Memory B cell (primary cell): ENCODE results near the gene VCL.

ENCODE experiments used
- ATAC-seq: fragments of 150-1000 bp; cut with Tn5 transposase; 2 replicates; pipeline ENCODE4 v1.10.0; 2021; ENCODE audit warnings: low read depth, mild to moderate bottlenecking, moderate library complexity
- DNase-seq, 2 donors: peaks; one replicate each; pipeline ENCODE4 v3.0.0; 2022; ENCODE audit warnings: low spot score in 2 of 2
- H3K27ac Mint-ChIP-seq: one replicate; pipeline ENCODE4 v1.8.0; 2022; ENCODE audit warnings: mild to moderate bottlenecking, moderate library complexity, mixed read lengths
- H3K27me3 Mint-ChIP-seq: one replicate; pipeline ENCODE4 v1.8.0; 2022; ENCODE audit warnings: mixed read lengths
- H3K36me3 Mint-ChIP-seq: one replicate; pipeline ENCODE4 v1.8.0; 2022; ENCODE audit warnings: mild to moderate bottlenecking, mixed read lengths
- H3K4me1 Mint-ChIP-seq: one replicate; pipeline ENCODE4 v1.8.0; 2022; ENCODE audit warnings: mixed read lengths
- H3K4me3 Mint-ChIP-seq: one replicate; pipeline ENCODE4 v1.8.0; 2022; ENCODE audit warnings: mild to moderate bottlenecking, moderate library complexity, mixed read lengths
- H3K9me3 Mint-ChIP-seq: one replicate; pipeline ENCODE4 v1.8.0; 2022; ENCODE audit warnings: mixed read lengths

Gene VCL

GRCh38 chr10:73965890-73966768 is 31.8 kb upstream of the VCL start:
- Mint-ChIP-seq H3K27ac (no peak overlapping the region), H3K9me3 (no peaks in the 10 kb centered on the region)
- no peak for ATAC-seq

GRCh38 chr10:73967022-73967429 is 30.9 kb upstream of the VCL start:
- H3K4me1 Mint-ChIP-seq: no peaks in the 10 kb centered on the region
- no peak overlapping the region for H3K27ac Mint-ChIP-seq
- no peaks in the 10 kb centered on the region for H3K36me3 Mint-ChIP-seq
- ATAC-seq: no peak
- no peak overlapping the region for H3K4me3 Mint-ChIP-seq
- no peaks in the 10 kb centered on the region for H3K27me3 Mint-ChIP-seq
- H3K9me3 Mint-ChIP-seq: no peaks in the 10 kb centered on the region
- DNase-seq: no peak

More at GRCh38 chr10:73965890-73966768, 31.8 kb upstream of the VCL start:
- Mint-ChIP-seq H3K4me3 (no peak overlapping the region), H3K36me3 (no peaks in the 10 kb centered on the region), H3K4me1 (peaks cover 3% of the 10 kb centered on the region), H3K27me3 (no peaks in the 10 kb centered on the region)
- no peak for DNase-seq

- no peak overlapping the region for H3K27ac Mint-ChIP-seq
- DNase-seq (no peak), ATAC-seq (no peak)
- H3K36me3 Mint-ChIP-seq: no peaks in the 10 kb centered on the region
- no peaks in the 10 kb centered on the region for H3K4me1 Mint-ChIP-seq
- H3K27me3 Mint-ChIP-seq: no peaks in the 10 kb centered on the region
- no peaks in the 10 kb centered on the region for H3K9me3 Mint-ChIP-seq
- H3K4me3 Mint-ChIP-seq: no peak overlapping the region
Measured at GRCh38 chr10:73967544-73967943, 30.4 kb upstream of the VCL start.

- H3K27ac Mint-ChIP-seq: no peak overlapping the region
- H3K4me1 Mint-ChIP-seq: no peaks in the 10 kb centered on the region
- H3K27me3 Mint-ChIP-seq: no peaks in the 10 kb centered on the region
- H3K4me3 Mint-ChIP-seq: no peak overlapping the region
- DNase-seq (no peak), ATAC-seq (no peak)
- H3K36me3 Mint-ChIP-seq: no peaks in the 10 kb centered on the region
- H3K9me3 Mint-ChIP-seq: no peaks in the 10 kb centered on the region
Measured at GRCh38 chr10:73968098-73968521, 29.8 kb upstream of the VCL start.

- no peak overlapping the region for H3K27ac Mint-ChIP-seq
Measured at GRCh38 chr10:73969224-73969841, 28.6 kb upstream of the VCL start.

GRCh38 chr10:73970845-73971244 is 27.1 kb upstream of the VCL start:
- no peak for DNase-seq
- Mint-ChIP-seq H3K4me3 (no peak overlapping the region), H3K27me3 (no peaks in the 10 kb centered on the region), H3K9me3 (no peaks in the 10 kb centered on the region), H3K27ac (no peak overlapping the region), H3K36me3 (no peaks in the 10 kb centered on the region), H3K4me1 (peaks cover 7% of the 10 kb centered on the region)
- ATAC-seq: no peak

More at GRCh38 chr10:73969224-73969841, 28.6 kb upstream of the VCL start:
- Mint-ChIP-seq H3K4me1 (peaks cover 4% of the 10 kb centered on the region), H3K36me3 (no peaks in the 10 kb centered on the region), H3K27me3 (no peaks in the 10 kb centered on the region), H3K4me3 (no peak overlapping the region), H3K9me3 (no peaks in the 10 kb centered on the region)
- DNase-seq (no peak), ATAC-seq (no peak)

- Mint-ChIP-seq H3K4me1 (peaks cover 7% of the 10 kb centered on the region), H3K9me3 (no peaks in the 10 kb centered on the region), H3K27me3 (no peaks in the 10 kb centered on the region), H3K36me3 (no peaks in the 10 kb centered on the region), H3K4me3 (no peak overlapping the region), H3K27ac (no peak overlapping the region)
- no peak for ATAC-seq
- DNase-seq: no peak
Measured at GRCh38 chr10:73971636-73972354, 26.1 kb upstream of the VCL start.

- Mint-ChIP-seq H3K27me3 (no peaks in the 10 kb centered on the region), H3K9me3 (no peaks in the 10 kb centered on the region), H3K27ac (no peak overlapping the region), H3K36me3 (no peaks in the 10 kb centered on the region), H3K4me1 (peaks cover 11% of the 10 kb centered on the region), H3K4me3 (no peak overlapping the region)
- DNase-seq (no peak), ATAC-seq (no peak)
Measured at GRCh38 chr10:73973427-73973826, 24.5 kb upstream of the VCL start.

- H3K9me3 Mint-ChIP-seq: no peaks in the 10 kb centered on the region
- H3K27ac Mint-ChIP-seq: no peak overlapping the region
- H3K27me3 Mint-ChIP-seq: no peaks in the 10 kb centered on the region
- H3K4me1 Mint-ChIP-seq: peaks cover 16% of the 10 kb centered on the region
- H3K36me3 Mint-ChIP-seq: no peaks in the 10 kb centered on the region
- H3K4me3 Mint-ChIP-seq: peak overlapping the region; percentile 7
- no peak for ATAC-seq
- no peak for DNase-seq
Measured at GRCh38 chr10:73974309-73974946, 23.5 kb upstream of the VCL start.

GRCh38 chr10:73975388-73975787 is 22.5 kb upstream of the VCL start:
- no peak for ATAC-seq
- H3K27me3 Mint-ChIP-seq: no peaks in the 10 kb centered on the region
- no peak overlapping the region for H3K27ac Mint-ChIP-seq
- H3K4me3 Mint-ChIP-seq: no peak overlapping the region
- H3K9me3 Mint-ChIP-seq: no peaks in the 10 kb centered on the region
- peaks cover 23% of the 10 kb centered on the region for H3K4me1 Mint-ChIP-seq
- no peaks in the 10 kb centered on the region for H3K36me3 Mint-ChIP-seq
- no peak for DNase-seq

GRCh38 chr10:73979141-73979808 is 18.6 kb upstream of the VCL start:
- H3K4me3 Mint-ChIP-seq: peak overlapping the region; percentile 34
- no peaks in the 10 kb centered on the region for H3K9me3 Mint-ChIP-seq
- DNase-seq (no peak), ATAC-seq (peak; percentile 52)
- H3K27ac Mint-ChIP-seq: peak overlapping the region; percentile 47
- H3K27me3 Mint-ChIP-seq: no peaks in the 10 kb centered on the region
- H3K36me3 Mint-ChIP-seq: no peaks in the 10 kb centered on the region
- peaks cover 30% of the 10 kb centered on the region for H3K4me1 Mint-ChIP-seq

- H3K27ac Mint-ChIP-seq: peak overlapping the region; percentile 71
- no peaks in the 10 kb centered on the region for H3K9me3 Mint-ChIP-seq
- H3K27me3 Mint-ChIP-seq: no peaks in the 10 kb centered on the region
- H3K36me3 Mint-ChIP-seq: no peaks in the 10 kb centered on the region
- ATAC-seq (no peak), DNase-seq (no peak)
- H3K4me1 Mint-ChIP-seq: peaks cover 26% of the 10 kb centered on the region
- no peak overlapping the region for H3K4me3 Mint-ChIP-seq
Measured at GRCh38 chr10:73979809-73980433, 18.0 kb upstream of the VCL start.

- Mint-ChIP-seq H3K9me3 (no peaks in the 10 kb centered on the region), H3K27me3 (no peaks in the 10 kb centered on the region), H3K4me3 (no peak overlapping the region), H3K27ac (peak overlapping the region; percentile 77), H3K4me1 (peaks cover 26% of the 10 kb centered on the region), H3K36me3 (no peaks in the 10 kb centered on the region)
- ATAC-seq (no peak), DNase-seq (no peak)
Measured at GRCh38 chr10:73981812-73982211, 16.1 kb upstream of the VCL start.
